WTC11 (cell line): Measurements from ENCODE around the gene SOWAHA. TPM values are rescaled to one million over a fixed set of nuclear protein-coding genes. Genes with fewer than 3 reads are reported as not detected.

Experiments
- ATAC-seq: fragments of 200-7000 bp; cut with Tn5 transposase; 2 replicates; pipeline ENCODE4 v1.10.0; 2021; ENCODE audit warnings: mild to moderate bottlenecking, moderate library complexity
- Bru-seq: library from RNA; stranded (reverse); fragments of 400-500 nt; gene quantifications from one replicate; lab custom pipeline; 2021; lab: Mats Ljungman, UMichigan
- CTCF ChIA-PET: fragments of 300-600 bp; sonication (Branson Sonifier 250); formaldehyde crosslinking; loops from one replicate; lab custom pipeline; 2021; ENCODE audit warnings: antibody characterized with exemption; lab: Charles Lee
- POLR2A ChIA-PET: fragments of 350-600 bp; sonication (Branson Sonifier 250); formaldehyde crosslinking; loops from one replicate; lab custom pipeline; 2021; ENCODE audit warnings: antibody characterized with exemption; lab: Charles Lee
- DNase-seq: peaks from one replicate; pipeline ENCODE4 v3.0.0; 2021; ENCODE audit warnings: low spot score
- H3K27ac Mint-ChIP-seq: 2 replicates; pipeline ENCODE4 v1.8.0; 2021; ENCODE audit warnings: mixed read lengths
- H3K27me3 Mint-ChIP-seq: 2 replicates; pipeline ENCODE4 v1.8.0; 2021; ENCODE audit warnings: low read depth, mild to moderate bottlenecking, moderate library complexity, mixed read lengths
- H3K36me3 Mint-ChIP-seq: 2 replicates; pipeline ENCODE4 v1.8.0; 2021; ENCODE audit warnings: mixed read lengths
- H3K4me1 Mint-ChIP-seq: 2 replicates; pipeline ENCODE4 v1.8.0; 2022; ENCODE audit warnings: mixed read lengths
- H3K4me3 Mint-ChIP-seq: 2 replicates; pipeline ENCODE4 v1.8.0; 2021; ENCODE audit warnings: mild to moderate bottlenecking, moderate library complexity, mixed read lengths
- H3K9me3 Mint-ChIP-seq: 2 replicates; pipeline ENCODE4 v1.8.0; 2021; ENCODE audit warnings: mixed read lengths
- ATF1 ChIP-seq: sonication (generic); formaldehyde crosslinking; IDR thresholded peaks from 2 replicates; pipeline ENCODE4 v1.8.1; 2023; ENCODE audit warnings: mild to moderate bottlenecking, moderate library complexity, missing genetic modification reagents
- IRF2 ChIP-seq: sonication (generic); formaldehyde crosslinking; IDR thresholded peaks from 2 replicates; pipeline ENCODE4 v1.8.0; 2022; ENCODE audit warnings: low read depth, missing genetic modification reagents, borderline replicate concordance
- NFATC4 ChIP-seq: fragments of 250-450 bp; sonication (Bioruptor Pico); IDR thresholded peaks from 2 replicates; pipeline ENCODE4 v1.9.0; 2021; ENCODE audit warnings: mild to moderate bottlenecking
- PRRX2 ChIP-seq: fragments of 250-450 bp; sonication (Bioruptor Pico); IDR thresholded peaks from 2 replicates; pipeline ENCODE4 v1.8.0; 2021; ENCODE audit warnings: mild to moderate bottlenecking
- SOX15 ChIP-seq: fragments of 250-450 bp; sonication (Bioruptor Pico); IDR thresholded peaks from 2 replicates; pipeline ENCODE4 v1.9.0; 2021; ENCODE audit warnings: mild to moderate bottlenecking
- ZNF423 ChIP-seq: fragments of 250-450 bp; sonication (Bioruptor Pico); IDR thresholded peaks from 2 replicates; pipeline ENCODE4 v2.1.2; 2022; ENCODE audit warnings: mild to moderate bottlenecking, moderate library complexity
- long read RNA-seq, 3 experiments: library from RNA in 1 of 3; library from capped mRNA in 1 of 3; library from polyadenylated mRNA in 1 of 3; unstranded in 2 of 3; stranded (forward) in 1 of 3; transcript quantifications; one replicate each; pipeline ENCODE4 v2.0.0, GENCODE V29; 2021
- total RNA-seq: library from RNA; stranded (reverse); gene quantifications from 3 replicates; pipeline ENCODE4 v1.2.3, GENCODE V29; 2021
- TF ChIP-seq, protein P1 (sequence below): sonication (generic); formaldehyde crosslinking; IDR thresholded peaks from 2 replicates; pipeline ENCODE4 v1.8.1; 2023; ENCODE audit warnings: mild to moderate bottlenecking, missing genetic modification reagents
- TF ChIP-seq, protein P2 (sequence below): fragments of 250-450 bp; sonication (Bioruptor Pico); IDR thresholded peaks from 2 replicates; pipeline ENCODE4 v1.9.0; 2021; ENCODE audit warnings: mild to moderate bottlenecking, borderline replicate concordance
- TF ChIP-seq, protein P3 (sequence below): sonication (generic); formaldehyde crosslinking; IDR thresholded peaks from 2 replicates; pipeline ENCODE4 v1.8.1; 2022; ENCODE audit warnings: low read depth, mild to moderate bottlenecking, moderate library complexity, missing genetic modification reagents, borderline replicate concordance
- TF ChIP-seq, protein P4 (sequence below): fragments of 250-450 bp; sonication (Bioruptor Pico); IDR thresholded peaks from 2 replicates; pipeline ENCODE4 v1.9.0; 2021; ENCODE audit warnings: moderate library complexity, mild to moderate bottlenecking, inconsistent platforms, borderline replicate concordance
- TF ChIP-seq, protein P5 (sequence below): sonication (generic); formaldehyde crosslinking; IDR thresholded peaks from 2 replicates; pipeline ENCODE4 v1.8.1; 2023; ENCODE audit warnings: mild to moderate bottlenecking, missing genetic modification reagents
- TF ChIP-seq, protein P6 (sequence below): sonication (generic); formaldehyde crosslinking; IDR thresholded peaks from 2 replicates; pipeline ENCODE4 v1.8.1; 2022; ENCODE audit warnings: low read depth, missing genetic modification reagents, borderline replicate concordance
- TF ChIP-seq, protein P7 (sequence below): fragments of 250-450 bp; sonication (Bioruptor Pico); IDR thresholded peaks from 2 replicates; pipeline ENCODE4 v1.8.0; 2021; ENCODE audit warnings: mild to moderate bottlenecking

SOWAHA gene
- total RNA-seq (0.11 to 0.25 TPM (median 0.16 TPM) in 3 replicates), Bru-seq, nascent RNA (not detected)
- long read RNA-seq, experiment 1, partial matches to known transcripts, result 0 of 1 reads
- long read RNA-seq, experiment 1, other reads (novel, unspliced or antisense), result 0 of 1 reads
- long read RNA-seq, experiment 2, result 0 reads
- long read RNA-seq, experiment 3, result 0 reads

DNA sequence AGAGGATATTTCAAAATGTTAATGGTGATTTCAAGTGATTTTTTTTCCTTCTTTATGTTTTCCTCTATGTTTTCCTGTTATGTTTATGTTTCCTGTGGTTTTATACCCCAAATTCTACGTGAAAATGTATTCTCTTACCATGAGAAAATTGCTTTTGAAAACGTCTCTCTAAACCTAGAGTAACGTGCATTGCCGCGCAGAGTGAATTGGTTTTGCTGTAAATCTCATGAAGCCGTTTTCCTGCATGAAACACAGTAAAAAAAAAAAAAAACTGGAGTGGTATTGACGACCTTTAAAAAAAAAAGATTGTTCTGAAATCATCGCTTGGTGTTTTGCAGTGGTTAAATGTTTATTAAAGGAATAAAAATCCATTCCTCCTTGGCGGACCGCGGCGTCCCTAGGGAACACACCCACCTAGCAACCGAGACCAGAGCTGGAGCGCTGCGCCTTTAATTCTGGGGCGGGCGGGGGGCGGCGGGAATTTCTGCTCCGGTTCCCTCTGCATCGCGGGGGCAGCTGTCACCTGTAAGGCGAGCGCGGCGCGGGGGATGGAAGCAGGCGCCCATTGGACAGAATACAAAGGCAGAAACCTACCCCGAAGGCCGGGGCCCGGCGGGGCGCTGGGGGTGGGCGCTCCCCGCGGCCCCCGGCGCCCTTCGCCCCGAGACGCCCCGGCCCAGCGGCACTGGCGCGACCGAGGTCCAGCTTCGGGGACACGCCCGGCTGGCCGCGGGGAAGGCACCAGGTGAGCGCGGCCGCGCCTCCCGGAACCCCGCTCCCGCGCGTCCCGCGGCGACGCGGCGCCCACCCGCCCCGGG, at the start of gene SOWAHA:
Gene SOWAHA (plus strand): TSS at position 522 of the 818 bp plus-strand sequence. CDS start 320 bp downstream, outside the sequence.
- CTCF ChIA-PET, result interaction anchor here (0.6 to 3.1 kb wide), 13 partner anchors 10 to 1135 kb away, joined by 3 to 26 read pairs (median 7); partner anchors contain the start of genes CCNI2, GDF9, KIF3A and SEPTIN8

DNA sequence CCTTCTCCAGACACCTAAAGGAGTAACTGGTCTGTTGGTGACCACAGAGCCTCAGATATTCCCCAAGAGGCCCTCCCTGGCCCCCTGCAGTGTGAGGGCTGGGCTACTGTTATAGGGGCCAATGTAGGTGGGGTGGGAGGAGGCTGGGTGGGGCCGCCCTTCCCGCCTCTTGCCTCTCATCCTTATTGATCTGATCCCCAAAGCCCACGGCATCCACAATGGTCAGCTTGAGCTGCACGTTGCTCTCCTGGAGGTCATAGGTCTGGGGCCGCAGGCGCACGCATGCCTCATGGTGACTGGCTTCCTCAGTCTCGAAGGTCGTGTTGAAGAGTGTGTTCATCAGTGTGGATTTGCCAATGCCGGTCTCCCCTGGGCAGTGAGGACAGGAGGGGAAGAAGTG, 49.1 kb upstream of the SOWAHA start:
- POLR2A ChIA-PET, result interaction anchor here (0.6 kb wide), 1 partner anchor 20 kb away, joined by 3 read pairs; no protein-coding TSS in a partner anchor
- CTCF ChIA-PET, result no interaction called here
- no peak for DNase-seq
- TF ChIP-seq, protein P1, sequence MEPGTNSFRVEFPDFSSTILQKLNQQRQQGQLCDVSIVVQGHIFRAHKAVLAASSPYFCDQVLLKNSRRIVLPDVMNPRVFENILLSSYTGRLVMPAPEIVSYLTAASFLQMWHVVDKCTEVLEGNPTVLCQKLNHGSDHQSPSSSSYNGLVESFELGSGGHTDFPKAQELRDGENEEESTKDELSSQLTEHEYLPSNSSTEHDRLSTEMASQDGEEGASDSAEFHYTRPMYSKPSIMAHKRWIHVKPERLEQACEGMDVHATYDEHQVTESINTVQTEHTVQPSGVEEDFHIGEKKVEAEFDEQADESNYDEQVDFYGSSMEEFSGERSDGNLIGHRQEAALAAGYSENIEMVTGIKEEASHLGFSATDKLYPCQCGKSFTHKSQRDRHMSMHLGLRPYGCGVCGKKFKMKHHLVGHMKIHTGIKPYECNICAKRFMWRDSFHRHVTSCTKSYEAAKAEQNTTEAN (CRISPR knock-in tag), result no peak
- TF ChIP-seq, protein P2, sequence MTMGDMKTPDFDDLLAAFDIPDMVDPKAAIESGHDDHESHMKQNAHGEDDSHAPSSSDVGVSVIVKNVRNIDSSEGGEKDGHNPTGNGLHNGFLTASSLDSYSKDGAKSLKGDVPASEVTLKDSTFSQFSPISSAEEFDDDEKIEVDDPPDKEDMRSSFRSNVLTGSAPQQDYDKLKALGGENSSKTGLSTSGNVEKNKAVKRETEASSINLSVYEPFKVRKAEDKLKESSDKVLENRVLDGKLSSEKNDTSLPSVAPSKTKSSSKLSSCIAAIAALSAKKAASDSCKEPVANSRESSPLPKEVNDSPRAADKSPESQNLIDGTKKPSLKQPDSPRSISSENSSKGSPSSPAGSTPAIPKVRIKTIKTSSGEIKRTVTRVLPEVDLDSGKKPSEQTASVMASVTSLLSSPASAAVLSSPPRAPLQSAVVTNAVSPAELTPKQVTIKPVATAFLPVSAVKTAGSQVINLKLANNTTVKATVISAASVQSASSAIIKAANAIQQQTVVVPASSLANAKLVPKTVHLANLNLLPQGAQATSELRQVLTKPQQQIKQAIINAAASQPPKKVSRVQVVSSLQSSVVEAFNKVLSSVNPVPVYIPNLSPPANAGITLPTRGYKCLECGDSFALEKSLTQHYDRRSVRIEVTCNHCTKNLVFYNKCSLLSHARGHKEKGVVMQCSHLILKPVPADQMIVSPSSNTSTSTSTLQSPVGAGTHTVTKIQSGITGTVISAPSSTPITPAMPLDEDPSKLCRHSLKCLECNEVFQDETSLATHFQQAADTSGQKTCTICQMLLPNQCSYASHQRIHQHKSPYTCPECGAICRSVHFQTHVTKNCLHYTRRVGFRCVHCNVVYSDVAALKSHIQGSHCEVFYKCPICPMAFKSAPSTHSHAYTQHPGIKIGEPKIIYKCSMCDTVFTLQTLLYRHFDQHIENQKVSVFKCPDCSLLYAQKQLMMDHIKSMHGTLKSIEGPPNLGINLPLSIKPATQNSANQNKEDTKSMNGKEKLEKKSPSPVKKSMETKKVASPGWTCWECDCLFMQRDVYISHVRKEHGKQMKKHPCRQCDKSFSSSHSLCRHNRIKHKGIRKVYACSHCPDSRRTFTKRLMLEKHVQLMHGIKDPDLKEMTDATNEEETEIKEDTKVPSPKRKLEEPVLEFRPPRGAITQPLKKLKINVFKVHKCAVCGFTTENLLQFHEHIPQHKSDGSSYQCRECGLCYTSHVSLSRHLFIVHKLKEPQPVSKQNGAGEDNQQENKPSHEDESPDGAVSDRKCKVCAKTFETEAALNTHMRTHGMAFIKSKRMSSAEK (CRISPR knock-in tag), result no peak
- TF ChIP-seq, protein P3, sequence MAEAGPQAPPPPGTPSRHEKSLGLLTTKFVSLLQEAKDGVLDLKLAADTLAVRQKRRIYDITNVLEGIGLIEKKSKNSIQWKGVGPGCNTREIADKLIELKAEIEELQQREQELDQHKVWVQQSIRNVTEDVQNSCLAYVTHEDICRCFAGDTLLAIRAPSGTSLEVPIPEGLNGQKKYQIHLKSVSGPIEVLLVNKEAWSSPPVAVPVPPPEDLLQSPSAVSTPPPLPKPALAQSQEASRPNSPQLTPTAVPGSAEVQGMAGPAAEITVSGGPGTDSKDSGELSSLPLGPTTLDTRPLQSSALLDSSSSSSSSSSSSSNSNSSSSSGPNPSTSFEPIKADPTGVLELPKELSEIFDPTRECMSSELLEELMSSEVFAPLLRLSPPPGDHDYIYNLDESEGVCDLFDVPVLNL, result no peak
- TF ChIP-seq, protein P4, sequence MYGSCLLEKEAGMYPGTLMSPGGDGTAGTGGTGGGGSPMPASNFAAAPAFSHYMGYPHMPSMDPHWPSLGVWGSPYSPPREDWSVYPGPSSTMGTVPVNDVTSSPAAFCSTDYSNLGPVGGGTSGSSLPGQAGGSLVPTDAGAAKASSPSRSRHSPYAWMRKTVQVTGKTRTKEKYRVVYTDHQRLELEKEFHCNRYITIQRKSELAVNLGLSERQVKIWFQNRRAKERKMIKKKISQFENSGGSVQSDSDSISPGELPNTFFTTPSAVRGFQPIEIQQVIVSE (CRISPR knock-in tag), result no peak
- TF ChIP-seq, all 79 proteins: peak for 0
- Mint-ChIP-seq H3K27ac (no peak overlapping the region), H3K4me1 (no peaks in the 10 kb centered on the region), H3K36me3 (peaks cover 2% of the 10 kb centered on the region; the same call in 1 of the 2 replicates), H3K27me3 (no peaks in the 10 kb centered on the region), H3K9me3 (no peaks in the 10 kb centered on the region), H3K4me3 (no peak overlapping the region)
- ATAC-seq, result no peak

More for the DNA sequence above, at the start of gene SOWAHA:
- POLR2A ChIA-PET, result interaction anchor here (0.6 to 1.9 kb wide), 5 partner anchors 10 to 63 kb away, joined by 3 to 7 read pairs (median 4); partner anchors contain the start of genes GDF9 and UQCRQ
- DNase-seq, result peak; percentile 63
- Mint-ChIP-seq H3K4me1 (peaks cover 13% of the 10 kb centered on the region), H3K9me3 (no peaks in the 10 kb centered on the region), H3K27me3 (peaks cover 71% of the 10 kb centered on the region), H3K36me3 (no peaks in the 10 kb centered on the region), H3K4me3 (peak within 1 kb of the TSS; percentile 64), H3K27ac (no peak within 1 kb of the TSS)
- TF ChIP-seq NFATC4 (CRISPR knock-in tag), result no peak
- no peak for TF ChIP-seq PRRX2 (CRISPR knock-in tag)
- TF ChIP-seq ZNF423 (CRISPR knock-in tag), result peak; percentile 49
- no peak for TF ChIP-seq IRF2
- ATAC-seq, result no peak

DNA sequence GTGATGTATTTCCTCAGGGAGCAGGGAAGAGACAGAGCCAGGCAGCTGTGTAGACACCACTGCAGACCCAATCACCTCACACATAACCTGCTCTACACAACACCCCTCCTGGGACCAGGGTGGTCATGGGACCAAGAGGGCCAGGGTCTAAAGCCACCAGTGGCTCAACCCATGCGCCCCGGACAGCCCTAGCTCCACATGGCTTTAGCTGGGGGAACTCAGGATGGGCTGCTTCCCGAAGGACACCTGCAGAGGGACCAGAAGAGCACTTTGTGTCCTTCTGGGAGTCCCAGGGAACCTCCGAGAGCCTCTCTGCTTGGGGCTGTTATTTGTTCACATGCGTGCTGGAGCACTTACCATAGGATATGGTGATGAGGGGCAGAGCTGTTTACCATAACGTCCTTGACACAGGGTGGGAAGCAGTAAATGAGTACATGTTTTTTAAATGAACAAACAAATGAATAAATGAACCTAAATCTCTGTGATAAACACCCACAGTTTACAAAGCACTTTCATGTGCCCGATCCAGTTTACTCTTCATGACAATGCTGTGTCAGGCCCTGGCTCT, 48.3 kb upstream of the SOWAHA start:
- Mint-ChIP-seq H3K9me3 (no peaks in the 10 kb centered on the region), H3K27me3 (no peaks in the 10 kb centered on the region), H3K27ac (no peak overlapping the region), H3K36me3 (peaks cover 2% of the 10 kb centered on the region; the same call in 1 of the 2 replicates), H3K4me3 (no peak overlapping the region), H3K4me1 (no peaks in the 10 kb centered on the region)
- POLR2A ChIA-PET, result no interaction called here
- CTCF ChIA-PET, result interaction anchor here (0.9 to 1.0 kb wide), 2 partner anchors 10 to 17 kb away, joined by 3 to 4 read pairs; partner anchors contain the start of gene CCNI2
- DNase-seq, result no peak
- ATAC-seq, result no peak
- TF ChIP-seq, protein P3, result no peak
- TF ChIP-seq ATF1 (no peak), SOX15 (no peak)
- TF ChIP-seq, protein P5, sequence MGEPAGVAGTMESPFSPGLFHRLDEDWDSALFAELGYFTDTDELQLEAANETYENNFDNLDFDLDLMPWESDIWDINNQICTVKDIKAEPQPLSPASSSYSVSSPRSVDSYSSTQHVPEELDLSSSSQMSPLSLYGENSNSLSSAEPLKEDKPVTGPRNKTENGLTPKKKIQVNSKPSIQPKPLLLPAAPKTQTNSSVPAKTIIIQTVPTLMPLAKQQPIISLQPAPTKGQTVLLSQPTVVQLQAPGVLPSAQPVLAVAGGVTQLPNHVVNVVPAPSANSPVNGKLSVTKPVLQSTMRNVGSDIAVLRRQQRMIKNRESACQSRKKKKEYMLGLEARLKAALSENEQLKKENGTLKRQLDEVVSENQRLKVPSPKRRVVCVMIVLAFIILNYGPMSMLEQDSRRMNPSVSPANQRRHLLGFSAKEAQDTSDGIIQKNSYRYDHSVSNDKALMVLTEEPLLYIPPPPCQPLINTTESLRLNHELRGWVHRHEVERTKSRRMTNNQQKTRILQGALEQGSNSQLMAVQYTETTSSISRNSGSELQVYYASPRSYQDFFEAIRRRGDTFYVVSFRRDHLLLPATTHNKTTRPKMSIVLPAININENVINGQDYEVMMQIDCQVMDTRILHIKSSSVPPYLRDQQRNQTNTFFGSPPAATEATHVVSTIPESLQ (CRISPR knock-in tag), result no peak
- TF ChIP-seq, protein P6, sequence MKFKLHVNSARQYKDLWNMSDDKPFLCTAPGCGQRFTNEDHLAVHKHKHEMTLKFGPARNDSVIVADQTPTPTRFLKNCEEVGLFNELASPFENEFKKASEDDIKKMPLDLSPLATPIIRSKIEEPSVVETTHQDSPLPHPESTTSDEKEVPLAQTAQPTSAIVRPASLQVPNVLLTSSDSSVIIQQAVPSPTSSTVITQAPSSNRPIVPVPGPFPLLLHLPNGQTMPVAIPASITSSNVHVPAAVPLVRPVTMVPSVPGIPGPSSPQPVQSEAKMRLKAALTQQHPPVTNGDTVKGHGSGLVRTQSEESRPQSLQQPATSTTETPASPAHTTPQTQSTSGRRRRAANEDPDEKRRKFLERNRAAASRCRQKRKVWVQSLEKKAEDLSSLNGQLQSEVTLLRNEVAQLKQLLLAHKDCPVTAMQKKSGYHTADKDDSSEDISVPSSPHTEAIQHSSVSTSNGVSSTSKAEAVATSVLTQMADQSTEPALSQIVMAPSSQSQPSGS, result no peak
- TF ChIP-seq, protein P7, sequence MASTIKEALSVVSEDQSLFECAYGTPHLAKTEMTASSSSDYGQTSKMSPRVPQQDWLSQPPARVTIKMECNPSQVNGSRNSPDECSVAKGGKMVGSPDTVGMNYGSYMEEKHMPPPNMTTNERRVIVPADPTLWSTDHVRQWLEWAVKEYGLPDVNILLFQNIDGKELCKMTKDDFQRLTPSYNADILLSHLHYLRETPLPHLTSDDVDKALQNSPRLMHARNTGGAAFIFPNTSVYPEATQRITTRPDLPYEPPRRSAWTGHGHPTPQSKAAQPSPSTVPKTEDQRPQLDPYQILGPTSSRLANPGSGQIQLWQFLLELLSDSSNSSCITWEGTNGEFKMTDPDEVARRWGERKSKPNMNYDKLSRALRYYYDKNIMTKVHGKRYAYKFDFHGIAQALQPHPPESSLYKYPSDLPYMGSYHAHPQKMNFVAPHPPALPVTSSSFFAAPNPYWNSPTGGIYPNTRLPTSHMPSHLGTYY (CRISPR knock-in tag), result no peak
